Sigmoid colon (tissue), 4 donors: ENCODE measurements around the gene DEFB110.

Experiments
- CTCF ChIP-seq, 4 experiments: fragments of 450-650 bp in 3 of 4; fragments of 200-600 bp in 1 of 4; IDR thresholded peaks; one replicate each; pipeline ENCODE4 v1.5.1; 2016 to 2019; ENCODE audit warnings: antibody characterized with exemption in 4 of 4, mild to moderate bottlenecking in 3 of 4, moderate library complexity in 2 of 4
- POLR2A ChIP-seq, 2 donors: fragments of 450-650 bp; IDR thresholded peaks; one replicate each; pipeline ENCODE4 v1.6.1; 2016; ENCODE audit warnings: antibody characterized with exemption in 2 of 2, mild to moderate bottlenecking in 2 of 2, moderate library complexity in 2 of 2
- POLR2AphosphoS5 ChIP-seq, 4 donors: sonication (generic); formaldehyde crosslinking; IDR thresholded peaks; one replicate each; pipeline ENCODE4 v1.6.1; 2017; ENCODE audit warnings: antibody characterized with exemption in 4 of 4

- no peak for TF ChIP-seq CTCF (IDR thresholded peaks at IDR 0.05)
- TF ChIP-seq POLR2A (IDR thresholded peaks at IDR 0.05): no peak
- no peak for TF ChIP-seq POLR2AphosphoS5 (IDR thresholded peaks at IDR 0.05)
These were observed 42.2 kb downstream of the DEFB110 start for GRCh38 chr6:49979584-49979983.
